C4-2B (cell line): ENCODE results near the gene HTR4.
"Not testable (repeated sequence)": the region's sequence is repeated elsewhere in the genome, so short reads cannot be mapped to it uniquely, and the experiment has no call there.

Source experiments
- H3K27ac ChIP-seq: fragments of 450-650 bp; 2 replicates; pipeline ENCODE4 v1.5.1; 2017
- ZFX ChIP-seq: fragments of 450-650 bp; IDR thresholded peaks from 2 replicates; pipeline ENCODE4 v1.6.1; 2017
- TF ChIP-seq, protein P1 (sequence below): fragments of 450-650 bp; conservative IDR thresholded peaks from 2 replicates; pipeline ENCODE4 v1.5.1; 2017; ENCODE audit warnings: mild to moderate bottlenecking

The HTR4 gene

GRCh38 chr5:148683651-148684050 is 29.3 kb upstream of the HTR4 start:
- TF ChIP-seq ZFX: no peak
- TF ChIP-seq, protein P1, sequence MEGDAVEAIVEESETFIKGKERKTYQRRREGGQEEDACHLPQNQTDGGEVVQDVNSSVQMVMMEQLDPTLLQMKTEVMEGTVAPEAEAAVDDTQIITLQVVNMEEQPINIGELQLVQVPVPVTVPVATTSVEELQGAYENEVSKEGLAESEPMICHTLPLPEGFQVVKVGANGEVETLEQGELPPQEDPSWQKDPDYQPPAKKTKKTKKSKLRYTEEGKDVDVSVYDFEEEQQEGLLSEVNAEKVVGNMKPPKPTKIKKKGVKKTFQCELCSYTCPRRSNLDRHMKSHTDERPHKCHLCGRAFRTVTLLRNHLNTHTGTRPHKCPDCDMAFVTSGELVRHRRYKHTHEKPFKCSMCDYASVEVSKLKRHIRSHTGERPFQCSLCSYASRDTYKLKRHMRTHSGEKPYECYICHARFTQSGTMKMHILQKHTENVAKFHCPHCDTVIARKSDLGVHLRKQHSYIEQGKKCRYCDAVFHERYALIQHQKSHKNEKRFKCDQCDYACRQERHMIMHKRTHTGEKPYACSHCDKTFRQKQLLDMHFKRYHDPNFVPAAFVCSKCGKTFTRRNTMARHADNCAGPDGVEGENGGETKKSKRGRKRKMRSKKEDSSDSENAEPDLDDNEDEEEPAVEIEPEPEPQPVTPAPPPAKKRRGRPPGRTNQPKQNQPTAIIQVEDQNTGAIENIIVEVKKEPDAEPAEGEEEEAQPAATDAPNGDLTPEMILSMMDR: no peak
- H3K27ac ChIP-seq: no peak overlapping the region

- no peak overlapping the region for H3K27ac ChIP-seq
- TF ChIP-seq, protein P1: no peak
- no peak for TF ChIP-seq ZFX
These were observed 28.0 kb upstream of the HTR4 start for GRCh38 chr5:148682058-148683026.

DNA sequence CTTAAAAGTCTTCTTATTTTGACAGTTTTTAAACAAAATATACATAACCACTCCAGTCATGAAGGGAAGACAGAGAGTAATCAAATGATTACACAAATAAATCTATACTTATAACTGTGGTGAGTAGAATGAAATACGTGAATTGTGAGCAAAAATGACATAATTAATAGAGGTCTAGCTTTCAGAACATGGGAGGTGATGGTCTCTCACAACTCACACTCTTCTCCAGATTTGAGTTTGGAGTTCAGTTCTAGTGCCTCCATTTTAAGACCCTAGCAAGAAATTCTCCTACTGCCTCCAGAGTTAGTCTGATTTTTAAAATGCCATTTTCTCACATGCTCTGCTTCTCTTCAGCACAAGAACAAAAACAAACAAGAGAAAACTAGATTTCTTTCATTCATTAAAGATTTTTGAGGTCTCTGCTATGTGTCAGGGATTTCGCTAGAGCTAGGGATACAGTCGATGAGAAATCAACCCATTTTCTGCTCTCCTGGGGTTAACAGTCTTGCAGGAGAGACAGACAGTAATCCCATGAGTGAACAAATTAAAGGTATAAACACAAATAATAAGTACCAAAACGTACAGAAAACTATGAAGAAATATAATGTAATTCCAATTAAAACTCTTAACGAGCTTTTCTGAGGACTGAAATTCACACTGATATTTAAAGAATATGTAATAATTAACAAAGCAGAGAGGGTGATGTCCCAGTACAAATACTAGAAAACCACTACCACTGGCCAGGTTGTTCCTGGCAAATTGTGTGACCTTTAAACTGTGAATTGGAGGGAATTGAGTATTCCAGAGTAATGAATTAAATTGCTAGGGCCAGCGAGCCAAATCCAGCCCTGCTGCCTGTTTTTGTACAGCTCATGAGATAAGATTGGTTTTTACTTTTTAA is 27.1 kb upstream of the HTR4 start:
- TF ChIP-seq, protein P1: no peak
- no peak for TF ChIP-seq ZFX
- no peak overlapping the region for H3K27ac ChIP-seq

DNA sequence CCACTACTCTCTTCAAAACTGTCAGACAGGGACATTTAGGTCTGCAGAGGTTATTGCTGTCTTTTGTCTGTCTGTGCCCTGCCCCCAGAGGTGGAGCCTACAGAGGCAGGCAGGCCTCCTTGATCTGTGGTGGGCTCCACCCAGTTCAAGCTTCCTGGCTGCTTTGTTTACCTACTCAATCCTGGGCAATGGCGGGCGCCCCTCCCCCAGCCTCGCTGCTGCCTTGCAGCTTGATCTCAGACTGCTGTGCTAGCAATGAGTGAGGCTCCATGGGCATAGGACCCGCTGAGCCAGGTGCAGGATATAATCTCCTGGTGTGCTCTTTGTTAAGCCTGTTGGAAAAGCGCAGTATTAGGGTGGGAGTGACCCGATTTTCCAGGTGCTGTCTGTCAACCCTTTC is 19.4 kb upstream of the HTR4 start:
- not testable (repeated sequence) for H3K27ac ChIP-seq

DNA sequence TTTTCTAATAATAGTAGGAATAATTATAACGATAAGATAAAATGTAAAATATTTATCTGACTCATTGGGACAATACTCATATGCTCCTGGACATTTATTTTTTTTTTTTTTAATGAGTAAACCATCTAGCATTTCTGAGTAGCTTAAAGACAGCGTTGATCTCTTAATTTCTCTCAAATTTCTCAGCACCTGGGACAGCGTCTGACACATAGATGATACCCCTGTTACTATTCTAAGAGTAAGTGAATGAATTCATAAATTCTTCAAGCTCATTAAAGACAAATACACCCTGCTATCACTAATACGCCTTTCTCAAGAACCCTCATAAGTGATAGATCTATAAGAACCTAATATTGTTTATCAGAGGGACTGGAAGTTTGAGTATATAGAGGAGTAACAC is 12.0 kb upstream of the HTR4 start:
- H3K27ac ChIP-seq: no peak overlapping the region
- TF ChIP-seq, protein P1: no peak
- no peak for TF ChIP-seq ZFX

GRCh38 chr5:148665431-148665830 is 11.1 kb upstream of the HTR4 start:
- TF ChIP-seq ZFX: no peak
- TF ChIP-seq, protein P1: no peak
- no peak overlapping the region for H3K27ac ChIP-seq

DNA sequence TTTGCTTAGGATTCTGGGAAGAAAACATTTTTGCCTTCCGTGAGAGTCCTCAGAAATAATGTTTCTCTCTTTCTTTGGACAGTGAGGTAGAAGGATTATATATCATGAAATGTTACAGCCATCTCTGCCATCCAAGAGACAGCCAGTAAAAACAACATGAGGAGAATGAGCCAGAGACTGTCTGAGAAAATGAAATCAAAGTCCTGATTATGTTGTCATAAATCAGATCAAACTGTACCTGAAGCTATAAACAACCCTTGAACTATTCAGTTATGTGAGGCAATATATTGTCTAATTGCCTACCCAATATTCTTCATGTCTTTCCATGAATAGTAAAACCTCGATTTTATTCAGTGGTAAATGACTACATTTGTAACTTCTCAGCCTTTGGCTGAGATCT is 9.2 kb upstream of the HTR4 start:
- TF ChIP-seq, protein P1: no peak
- TF ChIP-seq ZFX: no peak
- no peak overlapping the region for H3K27ac ChIP-seq
